IMR-90 (cell line): ENCODE results near the gene COQ4. TPM values are rescaled to one million over a fixed set of nuclear protein-coding genes. Genes with fewer than 3 reads are reported as not detected.

ENCODE experiments used
- ATAC-seq: fragments of 200-7000 bp; cut with Tn5 transposase; 2 replicates; pipeline ENCODE4 v1.9.1; 2020; ENCODE audit warnings: low read depth, mild to moderate bottlenecking, moderate library complexity
- BruUV-seq: library from RNA; stranded (reverse); fragments of 400-500 nt; replicated peaks from 2 replicates; lab custom pipeline; 2021; lab: Mats Ljungman, UMichigan
- CTCF ChIA-PET: fragments of 300-600 bp; formaldehyde crosslinking; extraction: SDS; loops from one replicate; lab custom pipeline; 2021; ENCODE audit warnings: antibody characterized with exemption; lab: Yijun Ruan, JAX
- POLR2A ChIA-PET: fragments of 300-600 bp; sonication (Branson Sonifier 250); formaldehyde crosslinking; loops from one replicate; lab custom pipeline; 2022; ENCODE audit warnings: antibody characterized with exemption; ENCODE audit not compliant: unreplicated experiment; lab: Charles Lee
- DNase-seq: peaks from one replicate; pipeline ENCODE4 v3.0.0; 2013
- H2AFZ ChIP-seq: replicated peaks from 2 replicates; pipeline ENCODE3; 2013; ENCODE audit warnings: low read length, mild to moderate bottlenecking; ENCODE audit not compliant: poor library complexity
- H2AK5ac ChIP-seq: 2 replicates; pipeline ENCODE4 v1.6.1; 2013; ENCODE audit warnings: low read depth, low read length, inconsistent platforms
- H2AK9ac ChIP-seq: replicated peaks from 2 replicates; pipeline ENCODE3; 2013; ENCODE audit warnings: mild to moderate bottlenecking, low read depth, low read length, moderate library complexity; ENCODE audit not compliant: poor library complexity
- H2BK120ac ChIP-seq: 2 replicates; pipeline ENCODE4 v1.6.1; 2013; ENCODE audit warnings: low read depth, low read length, inconsistent platforms
- H2BK15ac ChIP-seq: 3 replicates; pipeline ENCODE4 v1.6.1; 2013; ENCODE audit warnings: low read depth, low read length, inconsistent platforms
- H2BK20ac ChIP-seq: 2 replicates; pipeline ENCODE4 v1.6.1; 2013; ENCODE audit warnings: low read depth, mild to moderate bottlenecking, inconsistent platforms, low read length, moderate library complexity
- H2BK5ac ChIP-seq: 2 replicates; pipeline ENCODE4 v1.6.1; 2013; ENCODE audit warnings: mild to moderate bottlenecking, low read depth, low read length, inconsistent platforms; ENCODE audit not compliant: poor library complexity, severe bottlenecking
- H3K14ac ChIP-seq: replicated peaks from 2 replicates; pipeline ENCODE4 v1.6.1; 2013; ENCODE audit warnings: low read depth, low read length, inconsistent platforms
- H3K18ac ChIP-seq: 2 replicates; pipeline ENCODE4 v1.6.1; 2013; ENCODE audit warnings: low read depth, low read length, control low read depth
- H3K23ac ChIP-seq: 2 replicates; pipeline ENCODE4 v1.6.1; 2013; ENCODE audit warnings: low read depth, low read length, inconsistent platforms
- H3K27ac ChIP-seq: 2 replicates; pipeline ENCODE4 v1.5.1; 2013; ENCODE audit warnings: mild to moderate bottlenecking, control low read depth, low read length; ENCODE audit not compliant: insufficient read depth
- H3K27me3 ChIP-seq: 2 replicates; pipeline ENCODE4 v1.6.1; 2013; ENCODE audit warnings: low read length; ENCODE audit not compliant: control insufficient read depth, insufficient read depth
- H3K36me3 ChIP-seq: 2 replicates; pipeline ENCODE4 v1.6.1; 2013; ENCODE audit warnings: low read length, mixed read lengths; ENCODE audit not compliant: control insufficient read depth, insufficient read depth
- H3K4ac ChIP-seq: 2 replicates; pipeline ENCODE4 v1.6.1; 2013; ENCODE audit warnings: low read depth, low read length, inconsistent platforms
- H3K4me1 ChIP-seq: 2 replicates; pipeline ENCODE4 v1.6.1; 2013; ENCODE audit warnings: low read length, mixed read lengths; ENCODE audit not compliant: control insufficient read depth, insufficient read depth
- H3K4me2 ChIP-seq: 2 replicates; pipeline ENCODE4 v1.6.1; 2013; ENCODE audit warnings: low read depth, mild to moderate bottlenecking, control low read depth, low read length, moderate library complexity
- H3K4me3 ChIP-seq: 2 replicates; pipeline ENCODE4 v1.5.1; 2013; ENCODE audit warnings: low read depth, mild to moderate bottlenecking, control low read depth, low read length, moderate library complexity; ENCODE audit not compliant: insufficient read depth
- H3K56ac ChIP-seq: 2 replicates; pipeline ENCODE4 v1.6.1; 2013; ENCODE audit warnings: low read length, inconsistent platforms; ENCODE audit not compliant: insufficient read depth; ENCODE audit errors: extremely low read depth
- H3K79me1 ChIP-seq, 2 experiments: 2 replicates each; pipeline ENCODE4 v1.6.1; 2013; ENCODE audit warnings: low read length in 2 of 2, inconsistent platforms in 1 of 2, low read depth in 1 of 2
- H3K9ac ChIP-seq: 2 replicates; pipeline ENCODE4 v1.6.1; 2013; ENCODE audit warnings: low read depth, low read length, control low read depth
- H3K9me1 ChIP-seq: 2 replicates; pipeline ENCODE4 v1.6.1; 2013; ENCODE audit warnings: low read length, inconsistent platforms; ENCODE audit not compliant: insufficient read depth
- H3K9me3 ChIP-seq: 2 replicates; pipeline ENCODE4 v1.6.1; 2013; ENCODE audit warnings: low read length; ENCODE audit not compliant: control insufficient read depth, insufficient read depth
- H4K20me1 ChIP-seq: 2 replicates; pipeline ENCODE4 v1.6.1; 2013; ENCODE audit warnings: low read length, inconsistent platforms; ENCODE audit not compliant: insufficient read depth
- H4K5ac ChIP-seq: 2 replicates; pipeline ENCODE4 v1.6.1; 2013; ENCODE audit warnings: mild to moderate bottlenecking, low read depth, low read length, control low read depth
- H4K8ac ChIP-seq, 2 experiments: 2 replicates each; pipeline ENCODE4 v1.6.1; 2013; ENCODE audit warnings: low read depth in 2 of 2, low read length in 2 of 2, control low read depth in 1 of 2, inconsistent platforms in 1 of 2
- H4K91ac ChIP-seq: 2 replicates; pipeline ENCODE4 v1.6.1; 2013; ENCODE audit warnings: low read depth, low read length, inconsistent platforms; ENCODE audit not compliant: insufficient read depth
- CEBPB ChIP-seq: IDR thresholded peaks from 2 replicates; pipeline ENCODE4 v1.6.1; 2012; ENCODE audit warnings: low read depth, low read length, improper control_type of control experiment
- CHD1 ChIP-seq: IDR thresholded peaks from 2 replicates; pipeline ENCODE4 v1.6.1; 2012; ENCODE audit warnings: low read depth, low read length, improper control_type of control experiment
- MAFK ChIP-seq: IDR thresholded peaks from 2 replicates; pipeline ENCODE4 v1.6.1; 2012; ENCODE audit warnings: low read depth, low read length, improper control_type of control experiment
- MAZ ChIP-seq: IDR thresholded peaks from 2 replicates; pipeline ENCODE4 v1.6.1; 2012; ENCODE audit warnings: low read depth, mild to moderate bottlenecking, low read length, improper control_type of control experiment, moderate library complexity, borderline replicate concordance
- MXI1 ChIP-seq: IDR thresholded peaks from 2 replicates; pipeline ENCODE4 v1.6.1; 2012; ENCODE audit warnings: low read depth, mild to moderate bottlenecking, low read length, moderate library complexity, borderline replicate concordance
- NFE2L2 ChIP-seq: fragments of 150-350 bp; IDR thresholded peaks from 2 replicates; pipeline ENCODE4 v1.6.1; 2016; ENCODE audit warnings: low read depth, mild to moderate bottlenecking, low read length
- RAD21 ChIP-seq: IDR thresholded peaks from 2 replicates; pipeline ENCODE4 v1.6.1; 2012; ENCODE audit warnings: low read length, improper control_type of control experiment
- RCOR1 ChIP-seq: IDR thresholded peaks from 2 replicates; pipeline ENCODE4 v1.6.1; 2012; ENCODE audit warnings: mild to moderate bottlenecking, low read length, improper control_type of control experiment; ENCODE audit not compliant: insufficient replicate concordance
- RFX5 ChIP-seq: IDR thresholded peaks from 2 replicates; pipeline ENCODE4 v1.8.0; 2012; ENCODE audit warnings: low read depth, mild to moderate bottlenecking, low read length, moderate library complexity
- SMC3 ChIP-seq: fragments of 150-350 bp; IDR thresholded peaks from 2 replicates; pipeline ENCODE4 v1.6.1; 2016; ENCODE audit warnings: low read depth, mild to moderate bottlenecking, antibody characterized with exemption, low read length, moderate library complexity
- WGBS, 2 experiments: methylation state at CpG; one replicate each; pipeline versions ENCODE4 v1.1.5 to v1.1.7; 2013; ENCODE audit warnings: missing lambda C conversion rate in 2 of 2; ENCODE audit not compliant: insufficient read length in 1 of 2; ENCODE audit errors: extremely low coverage in 2 of 2; 5-methylcytosine and 5-hydroxymethylcytosine counted together
- dilution Hi-C: fragments of 300-500 bp; cut with HindIII; formaldehyde crosslinking; loops from one replicate; pipeline ENCODE4 v1.14.3; 2018; ENCODE audit warnings: low sequenced_read_pairs; ENCODE audit not compliant: unreplicated experiment
- in situ Hi-C: fragments of 300-500 bp; cut with MboI; formaldehyde crosslinking; loops from 3 replicates; pipeline ENCODE4 v1.14.3; 2019; ENCODE audit warnings: low sequenced_read_pairs, inconsistent platforms, mixed read lengths
- intact Hi-C: fragments of 100-400 bp; cut with micrococcal nuclease; formaldehyde crosslinking; loops from 2 replicates; pipeline ENCODE4 v1.10.0; 2022
- polyA plus RNA-seq, 3 experiments: library from polyadenylated mRNA; depleted of rRNA; stranded (reverse); fragments of >200 nt; gene quantifications; 2 replicates each; pipeline ENCODE4 v1.2.3, GENCODE V29; 2012; ENCODE audit warnings: low replicate concordance in 1 of 3
- total RNA-seq: library from RNA; depleted of rRNA; stranded (reverse); fragments of >200 nt; gene quantifications from 2 replicates; pipeline ENCODE4 v1.2.3, GENCODE V29; 2012
- TF ChIP-seq, protein P1 (sequence below): fragments of 150-350 bp; IDR thresholded peaks from 2 replicates; pipeline ENCODE4 v1.6.1; 2017; ENCODE audit warnings: mild to moderate bottlenecking, antibody characterized with exemption, low read length, low read depth
- TF ChIP-seq, protein P2 (sequence below): conservative IDR thresholded peaks from 2 replicates; pipeline ENCODE4 v1.5.1; 2012; ENCODE audit warnings: mild to moderate bottlenecking, low read depth, low read length, improper control_type of control experiment
- TF ChIP-seq, protein P3 (sequence below): fragments of 150-350 bp; IDR thresholded peaks from 2 replicates; pipeline ENCODE4 v1.6.1; 2016; ENCODE audit warnings: low read depth, mild to moderate bottlenecking, low read length, moderate library complexity, borderline replicate concordance

The COQ4 gene
- total and polyA plus RNA-seq, 2 of the 4 experiments (the other 2 are of a cell fraction): 20.1 to 41.4 TPM

DNA sequence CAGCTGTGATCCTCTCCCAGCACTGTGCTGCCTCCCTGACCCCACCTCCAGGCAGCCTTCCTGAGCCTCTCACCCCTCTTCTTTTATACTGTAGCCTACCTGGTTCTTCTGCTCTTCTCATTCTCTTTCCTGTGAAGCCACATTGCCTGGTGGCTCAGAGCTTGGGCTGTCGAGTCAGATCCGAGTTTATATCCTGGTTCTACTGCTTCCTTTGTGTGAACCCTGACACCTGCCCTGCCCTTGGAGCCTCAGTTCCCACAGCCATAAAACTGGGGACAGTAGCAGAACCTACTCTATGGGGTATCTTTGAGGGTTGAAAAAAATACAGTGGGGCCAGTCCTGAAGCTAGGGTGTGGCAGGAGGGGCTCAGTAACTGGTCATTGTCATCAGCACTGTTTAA lies 26.5 kb downstream of the COQ4 start (continued):
- TF ChIP-seq, protein P1, sequence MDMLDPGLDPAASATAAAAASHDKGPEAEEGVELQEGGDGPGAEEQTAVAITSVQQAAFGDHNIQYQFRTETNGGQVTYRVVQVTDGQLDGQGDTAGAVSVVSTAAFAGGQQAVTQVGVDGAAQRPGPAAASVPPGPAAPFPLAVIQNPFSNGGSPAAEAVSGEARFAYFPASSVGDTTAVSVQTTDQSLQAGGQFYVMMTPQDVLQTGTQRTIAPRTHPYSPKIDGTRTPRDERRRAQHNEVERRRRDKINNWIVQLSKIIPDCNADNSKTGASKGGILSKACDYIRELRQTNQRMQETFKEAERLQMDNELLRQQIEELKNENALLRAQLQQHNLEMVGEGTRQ: no peak
- no peak for TF ChIP-seq NFE2L2

DNA sequence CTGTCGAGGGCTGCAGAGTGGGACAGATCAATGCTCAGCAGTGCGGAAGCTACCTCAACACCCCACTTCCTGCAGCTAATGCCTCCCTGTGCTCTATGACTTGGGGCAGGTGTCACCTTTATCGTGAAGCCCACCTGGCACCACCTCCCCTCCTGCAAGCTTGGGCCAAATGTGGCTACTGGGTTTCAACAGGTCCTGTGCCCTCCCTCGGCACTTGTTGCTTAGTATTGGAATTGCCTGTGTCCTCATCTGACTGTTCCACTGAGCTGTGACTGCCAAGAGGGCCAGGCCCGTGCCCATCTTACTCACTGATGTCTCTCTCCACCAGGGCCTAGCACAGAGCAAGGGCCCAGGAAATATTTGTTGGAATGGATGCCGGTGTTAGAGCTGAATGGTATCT lies 27.1 kb downstream of the COQ4 start:
- H4K5ac ChIP-seq: no peak overlapping the region
- in situ Hi-C loops (no loop called here), intact Hi-C loops (no loop called here), dilution Hi-C loops (no loop called here)
- H4K8ac ChIP-seq: no peak overlapping the region
- no peak overlapping the region for H3K18ac ChIP-seq
- WGBS, 2 experiments: 100% methylated on average over 1 of the region's 6 CpGs; no CpG with 5 or more reads in 1 of the 2 experiments
- H3K4me3 ChIP-seq: no peak overlapping the region
- H4K91ac ChIP-seq: no peak overlapping the region
- CTCF ChIA-PET: no interaction called here
- H2BK120ac ChIP-seq: no peak overlapping the region
- H3K56ac ChIP-seq: no peak overlapping the region
- no peak overlapping the region for H2AK9ac ChIP-seq
- peaks cover 4 to 8% of the 10 kb centered on the region in 2 experiments; a peak in 1 of 4 replicates for H3K79me1 ChIP-seq
- H3K27me3 ChIP-seq: no peaks in the 10 kb centered on the region
- no TSS peak for BruUV-seq
- no peak overlapping the region for H2BK5ac ChIP-seq
- no peak overlapping the region for H3K9ac ChIP-seq
- DNase-seq (no peak), ATAC-seq (no peak)
- H2BK20ac ChIP-seq: no peak overlapping the region
- H3K4me1 ChIP-seq: no peaks in the 10 kb centered on the region
- POLR2A ChIA-PET: no interaction called here
- H3K4me2 ChIP-seq: no peak overlapping the region
- H4K20me1 ChIP-seq: no peaks in the 10 kb centered on the region
- H2AFZ ChIP-seq: no peak overlapping the region
- no peak overlapping the region for H2AK5ac ChIP-seq
- no peak overlapping the region for H3K27ac ChIP-seq
- H3K23ac ChIP-seq: no peak overlapping the region
- H3K36me3 ChIP-seq: peaks cover 51% of the 10 kb centered on the region
- H2BK15ac ChIP-seq: no peak overlapping the region
- H3K4ac ChIP-seq: no peak overlapping the region
- H3K14ac ChIP-seq: no peak overlapping the region
- no peaks in the 10 kb centered on the region for H3K9me1 ChIP-seq
- no peaks in the 10 kb centered on the region for H3K9me3 ChIP-seq
- TF ChIP-seq SMC3 (no peak), MAZ (no peak), RAD21 (no peak), MAFK (no peak), MXI1 (no peak), RFX5 (no peak), CHD1 (no peak), RCOR1 (no peak), CEBPB (no peak)
- TF ChIP-seq, protein P1: no peak
- TF ChIP-seq, protein P2, sequence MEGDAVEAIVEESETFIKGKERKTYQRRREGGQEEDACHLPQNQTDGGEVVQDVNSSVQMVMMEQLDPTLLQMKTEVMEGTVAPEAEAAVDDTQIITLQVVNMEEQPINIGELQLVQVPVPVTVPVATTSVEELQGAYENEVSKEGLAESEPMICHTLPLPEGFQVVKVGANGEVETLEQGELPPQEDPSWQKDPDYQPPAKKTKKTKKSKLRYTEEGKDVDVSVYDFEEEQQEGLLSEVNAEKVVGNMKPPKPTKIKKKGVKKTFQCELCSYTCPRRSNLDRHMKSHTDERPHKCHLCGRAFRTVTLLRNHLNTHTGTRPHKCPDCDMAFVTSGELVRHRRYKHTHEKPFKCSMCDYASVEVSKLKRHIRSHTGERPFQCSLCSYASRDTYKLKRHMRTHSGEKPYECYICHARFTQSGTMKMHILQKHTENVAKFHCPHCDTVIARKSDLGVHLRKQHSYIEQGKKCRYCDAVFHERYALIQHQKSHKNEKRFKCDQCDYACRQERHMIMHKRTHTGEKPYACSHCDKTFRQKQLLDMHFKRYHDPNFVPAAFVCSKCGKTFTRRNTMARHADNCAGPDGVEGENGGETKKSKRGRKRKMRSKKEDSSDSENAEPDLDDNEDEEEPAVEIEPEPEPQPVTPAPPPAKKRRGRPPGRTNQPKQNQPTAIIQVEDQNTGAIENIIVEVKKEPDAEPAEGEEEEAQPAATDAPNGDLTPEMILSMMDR: no peak
- TF ChIP-seq, protein P3, sequence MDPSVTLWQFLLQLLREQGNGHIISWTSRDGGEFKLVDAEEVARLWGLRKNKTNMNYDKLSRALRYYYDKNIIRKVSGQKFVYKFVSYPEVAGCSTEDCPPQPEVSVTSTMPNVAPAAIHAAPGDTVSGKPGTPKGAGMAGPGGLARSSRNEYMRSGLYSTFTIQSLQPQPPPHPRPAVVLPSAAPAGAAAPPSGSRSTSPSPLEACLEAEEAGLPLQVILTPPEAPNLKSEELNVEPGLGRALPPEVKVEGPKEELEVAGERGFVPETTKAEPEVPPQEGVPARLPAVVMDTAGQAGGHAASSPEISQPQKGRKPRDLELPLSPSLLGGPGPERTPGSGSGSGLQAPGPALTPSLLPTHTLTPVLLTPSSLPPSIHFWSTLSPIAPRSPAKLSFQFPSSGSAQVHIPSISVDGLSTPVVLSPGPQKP: no peak
